ENCODE results near the gene CAPN14.

DNA sequence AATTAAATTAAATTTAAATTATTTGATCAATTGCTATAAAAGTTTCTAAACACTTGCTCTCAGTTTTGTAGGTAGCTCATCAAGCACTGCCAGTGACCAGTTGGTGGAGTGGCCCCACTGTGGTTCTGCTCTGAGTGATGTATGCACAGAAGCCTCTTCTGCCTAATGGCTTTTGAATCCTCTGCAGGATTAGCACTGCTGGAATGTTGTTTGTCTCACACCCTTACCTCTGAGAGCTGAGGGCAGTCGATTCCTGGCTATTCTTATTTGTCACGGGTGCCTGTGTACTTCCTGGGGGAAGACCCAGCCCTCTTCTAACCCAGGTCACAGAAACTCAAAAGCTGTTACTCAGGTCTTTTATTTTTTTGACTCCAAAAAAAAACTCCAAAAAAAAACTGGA lies 9.5 kb downstream of the CAPN14 start:
- no peak for TF ChIP-seq POLR2A (IDR thresholded peaks at IDR 0.05)
- TF ChIP-seq, protein P1, sequence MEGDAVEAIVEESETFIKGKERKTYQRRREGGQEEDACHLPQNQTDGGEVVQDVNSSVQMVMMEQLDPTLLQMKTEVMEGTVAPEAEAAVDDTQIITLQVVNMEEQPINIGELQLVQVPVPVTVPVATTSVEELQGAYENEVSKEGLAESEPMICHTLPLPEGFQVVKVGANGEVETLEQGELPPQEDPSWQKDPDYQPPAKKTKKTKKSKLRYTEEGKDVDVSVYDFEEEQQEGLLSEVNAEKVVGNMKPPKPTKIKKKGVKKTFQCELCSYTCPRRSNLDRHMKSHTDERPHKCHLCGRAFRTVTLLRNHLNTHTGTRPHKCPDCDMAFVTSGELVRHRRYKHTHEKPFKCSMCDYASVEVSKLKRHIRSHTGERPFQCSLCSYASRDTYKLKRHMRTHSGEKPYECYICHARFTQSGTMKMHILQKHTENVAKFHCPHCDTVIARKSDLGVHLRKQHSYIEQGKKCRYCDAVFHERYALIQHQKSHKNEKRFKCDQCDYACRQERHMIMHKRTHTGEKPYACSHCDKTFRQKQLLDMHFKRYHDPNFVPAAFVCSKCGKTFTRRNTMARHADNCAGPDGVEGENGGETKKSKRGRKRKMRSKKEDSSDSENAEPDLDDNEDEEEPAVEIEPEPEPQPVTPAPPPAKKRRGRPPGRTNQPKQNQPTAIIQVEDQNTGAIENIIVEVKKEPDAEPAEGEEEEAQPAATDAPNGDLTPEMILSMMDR (IDR thresholded peaks at IDR 0.05): no peak
